HG03135 (cell line): ENCODE data around the gene SYTL5.

Source experiments
- ATAC-seq: cut with Tn5 transposase; IDR thresholded peaks from one replicate; pipeline ENCODE4 v1.9.1; 2021; ENCODE audit warnings: mild to moderate bottlenecking, moderate library complexity; ENCODE audit not compliant: unreplicated experiment

Gene SYTL5

DNA sequence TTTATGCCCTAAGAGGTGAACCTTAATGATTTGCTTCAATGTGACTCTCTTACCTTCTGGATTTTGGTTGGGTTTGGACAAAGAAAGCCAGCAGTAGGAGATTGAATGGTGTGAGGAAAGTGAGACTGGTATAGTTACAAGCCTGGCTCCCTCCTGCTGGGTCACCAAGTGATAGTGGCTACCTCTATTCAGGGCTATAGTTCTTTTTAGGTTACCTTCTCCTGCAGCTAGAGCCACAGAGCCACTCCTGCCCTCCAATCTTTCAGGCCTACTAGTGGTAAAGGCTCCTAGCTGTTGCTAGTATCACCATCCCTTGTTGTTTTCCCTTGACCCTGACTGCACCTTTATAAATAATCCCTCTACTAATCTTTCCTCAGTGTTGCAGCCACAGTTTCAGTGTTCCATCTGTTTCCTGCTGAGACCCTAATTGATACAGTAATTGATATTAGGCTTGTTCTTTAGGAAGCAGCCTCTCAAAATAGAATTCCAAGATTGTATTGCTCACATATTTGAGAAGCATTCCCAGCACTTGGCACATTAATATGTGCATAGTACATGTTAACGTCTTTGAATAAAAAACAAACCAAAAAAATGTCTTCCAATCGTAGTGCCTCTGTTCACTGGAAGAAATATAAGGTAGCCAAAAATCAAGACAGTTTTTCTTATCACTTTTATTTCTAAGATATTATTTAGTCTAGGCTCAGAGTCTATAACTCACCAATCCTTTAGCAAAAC lies 132.0 kb downstream of the SYTL5 start:
- ATAC-seq, result no peak

DNA sequence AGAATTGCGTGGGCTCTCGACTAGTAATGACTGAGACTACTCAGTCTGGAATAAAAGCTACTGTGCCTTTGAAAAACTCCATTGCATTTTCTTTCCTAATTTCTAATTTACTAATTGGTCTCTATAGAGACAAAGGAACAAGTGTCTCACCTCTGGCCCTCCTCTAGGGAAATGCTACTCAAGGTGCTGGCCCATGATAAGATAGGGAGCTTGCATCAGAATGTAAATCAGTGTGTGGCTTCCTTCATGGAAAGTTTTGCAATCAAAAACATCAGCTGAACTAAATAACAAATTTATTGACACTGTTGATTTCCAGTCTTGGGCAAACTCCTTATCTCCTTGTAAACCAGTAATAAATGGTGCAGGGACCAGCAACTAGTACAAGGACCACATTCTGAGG lies 132.5 kb downstream of the SYTL5 start:
- no peak for ATAC-seq

GRCh38 chrX:38142610-38143009 lies 136.3 kb downstream of the SYTL5 start:
- ATAC-seq, result no peak

- no peak for ATAC-seq
These were observed 142.7 kb downstream of the SYTL5 start for GRCh38 chrX:38149016-38149415.

DNA sequence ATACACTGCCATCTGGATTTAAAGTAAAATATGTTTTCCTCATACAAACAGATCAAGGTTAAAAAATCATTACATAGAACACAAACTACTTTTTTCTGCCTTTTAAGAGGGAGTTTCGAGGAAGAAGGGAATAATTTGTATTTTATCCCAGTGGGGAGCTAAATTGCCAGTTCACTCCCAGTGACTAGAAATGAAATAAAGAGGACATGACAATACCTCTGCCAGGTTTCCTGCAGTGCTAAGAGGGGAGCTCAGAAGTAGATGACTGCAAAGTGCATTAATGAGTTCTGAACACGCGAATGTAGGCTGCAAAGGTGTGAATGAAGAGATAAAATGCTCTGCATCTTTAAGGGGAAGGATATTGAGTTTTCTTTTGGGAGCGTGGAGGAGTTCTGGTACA lies 144.6 kb downstream of the SYTL5 start:
- no peak for ATAC-seq

- no peak for ATAC-seq
These were observed 145.1 kb downstream of the SYTL5 start for GRCh38 chrX:38151441-38151840.

DNA sequence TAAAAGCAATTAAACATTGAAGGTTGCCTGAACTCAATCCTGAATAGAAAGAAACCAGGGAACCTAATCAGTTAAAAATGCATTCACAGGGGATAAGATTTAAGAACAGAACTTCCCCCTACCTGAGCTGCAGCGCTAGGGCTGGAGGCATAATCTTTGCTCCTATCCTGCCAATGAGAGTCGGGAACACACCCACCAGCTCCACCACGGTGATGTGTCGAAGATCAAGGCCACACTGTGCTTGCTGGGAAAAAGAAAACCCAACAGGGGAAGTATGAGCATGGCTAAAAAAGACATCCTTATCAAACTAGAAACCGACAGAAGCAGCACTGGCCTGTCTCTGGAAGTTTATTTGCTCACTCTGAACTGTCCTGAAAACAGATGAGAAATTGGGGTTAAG lies 148.0 kb downstream of the SYTL5 start:
- no peak for ATAC-seq

GRCh38 chrX:38154818-38155217 lies 148.5 kb downstream of the SYTL5 start:
- no peak for ATAC-seq

GRCh38 chrX:38156838-38157237 lies 150.5 kb downstream of the SYTL5 start:
- no peak for ATAC-seq

DNA sequence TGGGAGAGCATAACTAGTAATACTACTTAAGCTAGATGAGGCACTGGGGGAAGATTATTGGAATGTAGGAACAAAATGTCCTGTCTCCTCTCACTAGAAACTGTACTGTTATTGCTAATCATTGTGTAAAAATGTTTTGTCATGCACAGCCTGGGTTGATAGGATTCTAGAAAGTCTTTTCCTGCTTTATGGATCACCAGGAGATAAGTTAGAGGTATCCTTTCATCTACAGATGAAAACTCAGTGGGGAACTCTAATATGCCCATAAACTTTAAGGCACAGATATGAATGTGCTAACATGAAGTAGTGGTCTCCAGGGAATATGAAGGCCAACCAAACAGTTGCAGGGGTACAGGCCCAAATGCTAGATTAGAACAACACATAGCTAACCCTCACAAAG lies 156.8 kb downstream of the SYTL5 start:
- no peak for ATAC-seq

- ATAC-seq, result no peak
These were observed 158.7 kb downstream of the SYTL5 start for GRCh38 chrX:38165023-38165422.

DNA sequence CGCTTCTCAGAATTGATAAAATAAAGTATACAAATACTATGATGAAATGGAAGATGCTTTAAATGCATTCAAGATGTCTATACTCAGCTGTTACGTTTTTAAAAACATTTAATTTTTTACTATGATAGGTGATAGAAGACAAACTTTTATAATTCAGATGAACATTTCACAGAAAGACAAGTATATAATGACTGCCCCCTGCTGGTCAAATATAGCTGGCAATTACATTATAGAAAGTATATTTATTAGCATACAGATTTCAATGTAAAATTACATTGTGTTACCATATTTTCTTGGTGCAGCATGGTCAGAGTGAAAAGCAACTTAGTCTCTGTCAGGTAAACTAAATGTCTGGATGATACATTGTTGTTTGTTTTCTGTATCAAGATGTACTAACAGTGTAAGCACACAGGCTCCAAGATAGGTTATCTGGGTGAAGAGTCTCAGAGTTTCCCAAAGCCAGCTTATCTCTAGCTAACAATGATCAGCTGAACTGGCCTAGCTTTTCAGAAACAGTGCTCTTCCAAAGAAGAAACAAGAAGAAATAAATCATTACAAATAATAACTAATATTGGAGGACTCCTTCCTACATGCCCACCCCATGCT lies 160.2 kb downstream of the SYTL5 start:
- ATAC-seq, result no peak

- no peak for ATAC-seq
These were observed 164.2 kb downstream of the SYTL5 start for GRCh38 chrX:38170556-38170955.

DNA sequence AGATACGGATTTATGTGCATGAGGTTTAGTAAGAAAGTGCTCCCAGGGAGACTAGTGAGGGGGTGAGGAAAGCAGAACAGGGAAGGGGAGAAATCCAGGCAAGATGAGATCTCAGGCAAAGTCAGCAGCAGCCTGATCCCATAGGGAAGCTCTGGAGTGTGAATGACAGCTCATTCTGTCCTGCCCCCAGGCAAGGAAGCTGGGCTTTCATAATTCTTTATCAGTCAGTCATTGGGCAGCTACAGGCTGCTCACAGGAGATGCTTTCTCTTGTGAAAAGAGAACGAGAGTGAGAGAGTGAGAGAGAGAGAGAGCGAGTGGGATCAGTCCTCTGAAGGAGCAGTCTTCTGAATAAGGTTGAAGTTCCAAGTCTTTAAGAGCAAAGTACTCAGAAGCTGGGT lies 166.2 kb downstream of the SYTL5 start:
- no peak for ATAC-seq

GRCh38 chrX:38175139-38175538 lies 168.8 kb downstream of the SYTL5 start:
- no peak for ATAC-seq

GRCh38 chrX:38178396-38178795 lies 172.0 kb downstream of the SYTL5 start:
- no peak for ATAC-seq
